SH-SY5Y (cell line): ENCODE results near the gene MGME1.

ENCODE experiments used
- GATA2 ChIP-seq: IDR thresholded peaks from 2 replicates; pipeline ENCODE4 v1.6.1; 2011; ENCODE audit warnings: mild to moderate bottlenecking, low read depth, low read length
- GATA3 ChIP-seq: IDR thresholded peaks from 2 replicates; pipeline ENCODE4 v1.6.1; 2011; ENCODE audit warnings: low read depth, mild to moderate bottlenecking, low read length, moderate library complexity

- no peak for TF ChIP-seq GATA2
- TF ChIP-seq GATA3, result no peak
These were observed 32.5 kb downstream of the MGME1 start for GRCh38 chr20:18001131-18001921.
